ENCODE data around the gene AOC3.
"Not testable (repeated sequence)": the region's sequence is repeated elsewhere in the genome, so short reads cannot be mapped to it uniquely, and the experiment has no call there.

The AOC3 gene

GRCh38 chr17:42898147-42898811, 47.3 kb downstream of the AOC3 start:
- DNase-seq = no peak

DNA sequence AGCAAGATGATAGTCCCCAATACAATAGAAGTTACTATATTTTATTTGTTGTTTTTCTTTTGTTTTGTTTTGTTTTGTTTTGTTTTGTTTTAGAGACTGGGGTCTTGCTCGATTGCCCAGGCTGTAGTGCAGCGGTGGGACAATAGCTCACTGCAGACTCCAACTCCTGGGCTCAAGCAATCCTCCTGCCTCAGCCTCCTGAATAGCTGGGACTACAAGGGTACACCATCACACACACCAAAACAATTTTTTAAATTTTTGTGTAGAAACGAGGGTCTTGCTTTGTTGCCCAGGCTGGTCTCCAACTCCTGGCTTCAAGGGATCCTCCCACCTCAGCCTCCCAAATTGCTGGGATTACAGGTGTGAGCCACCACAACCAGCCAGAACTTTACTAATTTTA, 49.0 kb downstream of the AOC3 start:
- not testable (repeated sequence) for DNase-seq

DNA sequence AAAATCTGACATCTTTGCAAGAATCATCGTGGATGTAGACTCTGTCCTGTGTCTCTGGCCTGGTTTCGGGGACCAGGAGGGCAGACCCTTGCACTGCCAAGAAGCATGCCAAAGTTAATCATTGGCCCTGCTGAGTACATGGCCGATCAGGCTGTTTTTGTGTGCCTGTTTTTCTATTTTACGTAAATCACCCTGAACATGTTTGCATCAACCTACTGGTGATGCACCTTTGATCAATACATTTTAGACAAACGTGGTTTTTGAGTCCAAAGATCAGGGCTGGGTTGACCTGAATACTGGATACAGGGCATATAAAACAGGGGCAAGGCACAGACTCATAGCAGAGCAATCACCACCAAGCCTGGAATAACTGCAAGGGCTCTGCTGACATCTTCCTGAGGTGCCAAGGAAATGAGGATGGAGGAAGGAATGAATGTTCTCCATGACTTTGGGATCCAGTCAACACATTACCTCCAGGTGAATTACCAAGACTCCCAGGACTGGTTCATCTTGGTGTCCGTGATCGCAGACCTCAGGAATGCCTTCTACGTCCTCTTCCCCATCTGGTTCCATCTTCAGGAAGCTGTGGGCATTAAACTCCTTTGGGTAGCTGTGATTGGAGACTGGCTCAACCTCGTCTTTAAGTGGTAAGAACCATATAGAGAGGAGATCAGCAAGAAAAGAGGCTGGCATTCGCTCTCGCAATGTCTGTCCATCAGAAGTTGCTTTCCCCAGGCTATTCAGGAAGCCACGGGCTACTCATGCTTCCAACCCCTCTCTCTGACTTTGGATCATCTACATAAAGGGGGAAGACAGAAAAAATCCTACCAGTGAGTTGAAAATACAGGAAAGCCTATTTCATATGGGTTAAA, 49.7 kb downstream of the AOC3 start, which contains the start of gene G6PC1:
Gene G6PC1 (plus strand): TSS at position 340 of the 872 bp plus-strand sequence. CDS start 78 bp downstream, at position 418.
- DNase-seq = no peak

DNA sequence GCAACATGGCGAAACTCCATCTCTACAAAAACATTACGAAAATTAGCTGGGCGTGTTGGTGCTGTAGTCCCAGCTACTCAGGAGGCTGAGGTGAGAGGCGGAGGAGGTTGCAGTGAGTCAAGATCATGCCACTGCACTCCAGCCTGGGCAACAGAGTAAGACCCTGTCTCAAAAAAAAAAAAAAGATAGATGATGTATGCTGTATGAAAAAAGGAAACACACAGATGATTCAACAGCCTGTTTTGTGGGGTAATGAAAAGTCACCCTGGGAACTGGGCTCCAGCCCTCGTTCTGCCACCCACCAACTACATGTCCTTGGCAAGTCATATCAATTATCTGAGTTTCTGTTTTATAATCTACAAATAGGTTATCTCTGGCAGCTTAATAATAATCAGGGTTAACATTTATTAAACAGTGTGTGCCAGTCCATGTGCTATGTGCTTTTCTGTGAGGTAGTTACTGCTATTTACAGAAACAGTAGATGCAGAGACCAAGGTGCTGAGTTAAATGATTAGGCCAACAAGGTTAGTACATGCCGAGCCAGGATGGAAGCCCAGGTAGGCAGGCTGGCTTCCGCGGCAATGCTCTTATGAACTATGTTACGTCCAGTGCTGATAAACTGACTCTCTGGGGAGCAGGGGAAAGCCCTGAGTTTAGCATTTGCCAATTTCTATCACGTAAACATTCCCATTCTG, 50.7 kb downstream of the AOC3 start:
- no peak for DNase-seq

DNA sequence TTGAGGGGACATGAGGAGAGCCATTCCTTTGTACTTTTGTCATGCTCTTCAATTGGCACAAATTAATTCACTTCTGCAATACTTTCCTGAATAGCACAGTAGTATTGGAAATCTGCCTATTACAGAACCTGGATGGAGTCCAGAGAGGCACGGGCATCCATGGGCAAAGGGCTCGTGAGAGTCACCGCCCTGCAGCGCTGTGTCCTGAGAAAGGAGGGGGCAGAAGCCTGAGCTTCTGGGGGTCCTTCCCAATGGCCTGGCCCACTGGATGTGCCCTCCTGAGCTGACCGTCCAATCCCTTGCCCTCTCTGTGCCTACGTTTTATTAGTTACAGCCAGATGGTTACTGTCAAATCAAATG, 53.1 kb downstream of the AOC3 start:
- no peak for DNase-seq

DNA sequence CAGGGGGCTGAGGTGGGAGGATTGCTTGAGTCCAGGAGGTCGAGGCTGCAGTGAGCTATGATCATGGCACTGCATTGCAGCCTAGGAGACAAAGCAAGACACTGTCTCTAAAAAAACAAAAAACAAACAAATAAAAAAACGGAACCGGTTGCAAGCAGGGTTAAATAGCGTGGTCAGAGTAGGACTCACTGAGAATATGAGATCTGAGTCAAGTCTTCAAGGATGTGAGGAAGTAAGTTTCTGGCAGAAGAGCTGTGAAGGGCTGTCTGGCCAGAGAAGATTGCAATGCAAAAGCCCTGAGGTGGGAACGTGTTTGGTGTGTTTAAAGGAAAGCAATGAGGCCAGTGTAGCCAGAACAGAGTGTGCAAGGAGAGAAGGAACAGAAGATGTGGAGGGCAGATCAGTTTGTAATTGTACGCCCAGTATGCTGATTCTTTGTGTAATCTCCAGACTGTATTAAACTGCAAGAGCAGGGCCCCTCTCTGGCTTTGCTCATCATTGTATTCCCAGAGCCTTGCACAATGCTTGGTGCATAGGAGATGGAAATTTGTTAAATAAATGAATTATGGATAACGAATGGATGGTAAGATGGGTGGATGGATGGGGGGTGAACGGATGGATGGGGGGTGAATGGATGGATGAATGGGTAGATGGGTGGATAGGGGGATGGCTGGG, 55.9 kb downstream of the AOC3 start:
- no peak for DNase-seq
